HepG2 (cell line): ENCODE data around the gene FCRLA. TPM values are rescaled to one million over a fixed set of nuclear protein-coding genes. Genes with fewer than 3 reads are reported as not detected.

Experiments
- ATAC-seq: fragments of 200-7000 bp; cut with Tn5 transposase; 3 replicates; pipeline ENCODE4 v1.9.1; 2020; ENCODE audit warnings: mild to moderate bottlenecking, moderate library complexity
- BruUV-seq: library from RNA; stranded (reverse); fragments of 400-500 nt; replicated peaks from 2 replicates; lab custom pipeline; 2021; lab: Mats Ljungman, UMichigan
- CTCF ChIA-PET: fragments of 300-600 bp; formaldehyde crosslinking; extraction: SDS; loops from one replicate; lab custom pipeline; 2021; ENCODE audit warnings: low total read pairs, inconsistent platforms, low intra/inter-chr PET ratio; lab: Yijun Ruan, JAX
- POLR2A ChIA-PET: fragments of 350-600 bp; sonication (Branson Sonifier 250); formaldehyde crosslinking; loops from one replicate; lab custom pipeline; 2020; ENCODE audit warnings: antibody characterized with exemption, inconsistent platforms; lab: Yijun Ruan, JAX
- DNase-seq: peaks from one replicate; pipeline ENCODE4 v3.0.0-alpha.2; 2015; ENCODE audit warnings: low spot score
- FAIRE-seq: peaks from 3 replicates; lab custom pipeline; 2011; peaks lifted over from hg19 to GRCh38; lab: Jason Lieb, UNC
- H2AFZ ChIP-seq: one replicate; pipeline ENCODE4 v1.6.1; 2011; ENCODE audit warnings: low read length, inconsistent platforms
- H3K27ac ChIP-seq: fragments of 300-600 bp; 3 replicates; pipeline ENCODE4 v1.8.0; 2011; ENCODE audit warnings: mixed run types, mild to moderate bottlenecking, mixed read lengths, low read length, inconsistent platforms; ENCODE audit not compliant: insufficient read depth; ENCODE audit errors: extremely low read length
- H3K27me3 ChIP-seq, 2 experiments: fragments of 200-600 bp in 1 of 2; 2 replicates in 1 of 2; 3 replicates in 1 of 2; pipeline versions ENCODE4 v1.6.0 to v1.8.0; 2011; ENCODE audit warnings: low read length in 2 of 2, mild to moderate bottlenecking in 2 of 2, moderate library complexity in 2 of 2, inconsistent platforms in 1 of 2; ENCODE audit not compliant: insufficient read depth in 2 of 2, control insufficient read depth in 1 of 2
- H3K36me3 ChIP-seq, 2 experiments: fragments of 200-600 bp in 1 of 2; replicated peaks in 1 of 2; 2 replicates in 1 of 2; 3 replicates in 1 of 2; pipeline versions ENCODE4 v1.5.1 to v1.8.0; 2011; ENCODE audit warnings: low read length in 2 of 2, inconsistent platforms in 1 of 2; ENCODE audit not compliant: insufficient read depth in 2 of 2, control insufficient read depth in 1 of 2
- H3K4me1 ChIP-seq: 2 replicates; pipeline ENCODE4 v1.5.1; 2012; ENCODE audit warnings: low read length, inconsistent platforms; ENCODE audit not compliant: insufficient read depth
- H3K4me2 ChIP-seq: 2 replicates; pipeline ENCODE4 v1.6.0; 2011; ENCODE audit warnings: low read depth, low read length, inconsistent platforms
- H3K4me3 ChIP-seq, 3 experiments: fragments of 200-600 bp in 1 of 3; sonication (generic), shearing (Covaris generic) in 1 of 3; replicated peaks in 1 of 3; 2 replicates each; pipeline ENCODE4 v1.5.1; 2011 to 2016; ENCODE audit warnings: low read length in 3 of 3, inconsistent platforms in 2 of 3, low read depth in 2 of 3, mild to moderate bottlenecking in 2 of 3, control low read depth in 1 of 3, mixed read lengths in 1 of 3; ENCODE audit not compliant: insufficient read depth in 1 of 3
- H3K79me2 ChIP-seq: one replicate; pipeline ENCODE4 v1.6.1; 2011; ENCODE audit warnings: low read length, inconsistent platforms; ENCODE audit not compliant: insufficient read depth
- H3K9ac ChIP-seq: 2 replicates; pipeline ENCODE4 v1.6.0; 2011; ENCODE audit warnings: mild to moderate bottlenecking, low read depth, low read length, inconsistent platforms; ENCODE audit not compliant: insufficient read depth
- H3K9me3 ChIP-seq: 2 replicates; pipeline ENCODE4 v1.5.1; 2012; ENCODE audit warnings: mild to moderate bottlenecking, low read length
- H4K20me1 ChIP-seq: 2 replicates; pipeline ENCODE4 v1.6.0; 2011; ENCODE audit warnings: inconsistent platforms, mild to moderate bottlenecking, low read length, moderate library complexity; ENCODE audit not compliant: insufficient read depth
- ATF3 ChIP-seq: sonication (generic); formaldehyde crosslinking; IDR thresholded peaks from 2 replicates; pipeline ENCODE4 v1.4.0; 2020; ENCODE audit warnings: missing genetic modification reagents
- DBP ChIP-seq: sonication (generic); formaldehyde crosslinking; IDR thresholded peaks from 2 replicates; pipeline ENCODE4 v1.4.0; 2020; ENCODE audit warnings: missing genetic modification reagents; ENCODE audit errors: not compliant biosample characterization
- DMTF1 ChIP-seq: sonication (generic); formaldehyde crosslinking; IDR thresholded peaks from 2 replicates; pipeline ENCODE4 v1.4.0; 2020; ENCODE audit warnings: mild to moderate bottlenecking, missing genetic modification reagents
- FOSL2 ChIP-seq: sonication (generic); formaldehyde crosslinking; IDR thresholded peaks from 2 replicates; pipeline ENCODE4 v1.4.0; 2020; ENCODE audit warnings: missing genetic modification reagents
- HMGXB4 ChIP-seq, 2 experiments: sonication (generic) in 1 of 2; formaldehyde crosslinking in 1 of 2; IDR thresholded peaks; 2 replicates each; pipeline versions ENCODE4 v1.4.0 to v1.6.1; 2018 to 2020; ENCODE audit warnings: missing genetic modification reagents in 2 of 2, borderline replicate concordance in 1 of 2, low read depth in 1 of 2, mild to moderate bottlenecking in 1 of 2, missing biosample characterization in 1 of 2
- KAT7 ChIP-seq: IDR thresholded peaks from 2 replicates; pipeline ENCODE4 v1.6.1; 2018; ENCODE audit warnings: borderline replicate concordance, missing compliant biosample characterization
- KDM2A ChIP-seq: sonication (generic); formaldehyde crosslinking; IDR thresholded peaks from 2 replicates; pipeline ENCODE4 v1.4.0; 2020; ENCODE audit warnings: low read depth, missing genetic modification reagents, borderline replicate concordance
- KLF9 ChIP-seq: IDR thresholded peaks from 2 replicates; pipeline ENCODE4 v1.6.1; 2016; ENCODE audit warnings: low read depth
- MAX ChIP-seq: IDR thresholded peaks from 2 replicates; pipeline ENCODE4 v1.6.1; 2012; ENCODE audit warnings: inconsistent platforms
- NAIF1 ChIP-seq: sonication (generic); formaldehyde crosslinking; IDR thresholded peaks from 2 replicates; pipeline ENCODE4 v1.5.0; 2020; ENCODE audit warnings: mild to moderate bottlenecking, missing genetic modification reagents, borderline replicate concordance
- NCOA1 ChIP-seq: sonication (generic); formaldehyde crosslinking; IDR thresholded peaks from 2 replicates; pipeline ENCODE4 v1.9.0; 2021; ENCODE audit warnings: missing genetic modification reagents
- NKX3-1 ChIP-seq: sonication (generic); formaldehyde crosslinking; IDR thresholded peaks from 2 replicates; pipeline ENCODE4 v1.5.0; 2020; ENCODE audit warnings: missing genetic modification reagents
- POLR2G ChIP-seq: fragments of 200-400 bp; formaldehyde crosslinking; IDR thresholded peaks from 2 replicates; pipeline ENCODE4 v1.6.1; 2018; ENCODE audit warnings: mild to moderate bottlenecking, low read depth, low read length, moderate library complexity
- ZNF20 ChIP-seq: sonication (generic); formaldehyde crosslinking; IDR thresholded peaks from 2 replicates; pipeline ENCODE4 v1.4.0; 2020; ENCODE audit warnings: mild to moderate bottlenecking, moderate library complexity, missing genetic modification reagents
- WGBS: methylation state at CpG from one replicate; pipeline ENCODE4 v1.1.6; 2017; ENCODE audit warnings: low lambda C conversion rate; 5-methylcytosine and 5-hydroxymethylcytosine counted together
- in situ Hi-C: cut with HindIII; loops from 2 replicates; pipeline ENCODE4 v1.10.0; 2017; ENCODE audit warnings: low pct_unique_long_range_greater_than_20kb; ENCODE audit not compliant: extremely low pct_ligation_motif_present
- intact Hi-C: fragments of 100-400 bp; cut with micrococcal nuclease; formaldehyde crosslinking; loops from one replicate; pipeline ENCODE4 v1.10.0; 2022; ENCODE audit not compliant: unreplicated experiment
- polyA plus RNA-seq, 8 experiments: library from polyadenylated mRNA; depleted of rRNA in 3 of 8; stranded (reverse) in 7 of 8; unstranded in 1 of 8; fragments of >200 nt; fragmentation: Illumina TruSeq in 4 of 8; extraction: Trizol in 4 of 8; gene quantifications; 2 replicates each; pipeline versions ENCODE4 v1.2.1 to v1.2.3, GENCODE V29; 2011 to 2016; ENCODE audit warnings: low read depth in 4 of 8, missing spikeins in 1 of 8, mixed read lengths in 1 of 8; ENCODE audit not compliant: insufficient read depth in 1 of 8
- total RNA-seq, 5 experiments: library from RNA; depleted of rRNA; stranded (reverse); fragments of >200 nt; fragmentation: Illumina TruSeq; extraction: Trizol; gene quantifications; 2 replicates each; pipeline ENCODE4 v1.2.3, GENCODE V29; 2016; ENCODE audit warnings: low read depth in 1 of 5

Gene FCRLA
- total and polyA plus RNA-seq, 2 of the 13 experiments (the other 11 are each of a cell fraction or from before 2014, with no cell fraction given), result not detected

GRCh38 chr1:161725908-161726472 lies 19.0 kb downstream of the FCRLA start (continued):
- TF ChIP-seq MAX (peak; percentile 32), KAT7 (CRISPR knock-in tag) (peak; percentile 55; the same call in 1 of the 2 replicates), DBP (CRISPR knock-in tag) (no peak), NKX3-1 (CRISPR knock-in tag) (0 out of 2 replicates have a peak, but pooled peaks have one; percentile 11), HMGXB4 (CRISPR knock-in tag; IDR thresholded peaks at IDR 0.05; ENCODE audit: borderline replicate concordance in 1 of 2, low read depth in 1 of 2) (0 out of 4 replicates have a peak, but pooled peaks of 1 of the 2 experiments have one; percentile 39), POLR2G (no peak)
- TF ChIP-seq, all 625 proteins: peak for 27

GRCh38 chr1:161726473-161727255 lies 19.6 kb downstream of the FCRLA start:
- Histone ChIP-seq H3K9ac (peak overlapping the region; percentile 56), H3K27me3 (peaks cover 3 to 47% of the 10 kb centered on the region in 2 experiments; a peak in 4 of 5 replicates), H2AFZ (peak overlapping the region; percentile 35), H3K36me3 (no peaks in the 10 kb centered on the region), H3K4me3 (peak overlapping the region; percentile 62 to 84 (median 69)), H3K27ac (no peak overlapping the region), H3K9me3 (no peaks in the 10 kb centered on the region), H3K4me1 (peaks cover 19% of the 10 kb centered on the region), H3K79me2 (no peaks in the 10 kb centered on the region), H4K20me1 (no peaks in the 10 kb centered on the region), H3K4me2 (peak overlapping the region; percentile 97)
- intact Hi-C loops (no loop called here), in situ Hi-C loops (no loop called here)
- DNase-seq (peak; percentile 55), FAIRE-seq (no peak), ATAC-seq (peak; percentile 82)
- ChIA-PET CTCF (no interaction called here), POLR2A (interaction anchor here (0.7 to 2.5 kb wide), 6 partner anchors 10 to 115 kb away, joined by 3 to 15 read pairs (median 3); partner anchors contain the start of gene DUSP12)
- 1% methylated on average over 18 of the region's 83 CpGs for WGBS
- BruUV-seq, result no TSS peak
- TF ChIP-seq ZNF20 (CRISPR knock-in tag) (no peak), NAIF1 (CRISPR knock-in tag) (no peak), FOSL2 (no peak), ATF3 (0 out of 2 replicates have a peak, but pooled peaks have one; percentile 8), KLF9 (no peak), NCOA1 (CRISPR knock-in tag) (no peak), KDM2A (CRISPR knock-in tag) (0 out of 2 replicates have a peak, but pooled peaks have one; percentile 37), DMTF1 (CRISPR knock-in tag) (no peak)
